ENCODE measurements around the gene DDX50. TPM values are rescaled to one million over a fixed set of nuclear protein-coding genes. Genes with fewer than 3 reads are reported as not detected.

DDX50 gene
- polyA plus RNA-seq, 2 of the 4 experiments (the other 2 are of a cell fraction): 35.1 to 64.6 TPM

DNA sequence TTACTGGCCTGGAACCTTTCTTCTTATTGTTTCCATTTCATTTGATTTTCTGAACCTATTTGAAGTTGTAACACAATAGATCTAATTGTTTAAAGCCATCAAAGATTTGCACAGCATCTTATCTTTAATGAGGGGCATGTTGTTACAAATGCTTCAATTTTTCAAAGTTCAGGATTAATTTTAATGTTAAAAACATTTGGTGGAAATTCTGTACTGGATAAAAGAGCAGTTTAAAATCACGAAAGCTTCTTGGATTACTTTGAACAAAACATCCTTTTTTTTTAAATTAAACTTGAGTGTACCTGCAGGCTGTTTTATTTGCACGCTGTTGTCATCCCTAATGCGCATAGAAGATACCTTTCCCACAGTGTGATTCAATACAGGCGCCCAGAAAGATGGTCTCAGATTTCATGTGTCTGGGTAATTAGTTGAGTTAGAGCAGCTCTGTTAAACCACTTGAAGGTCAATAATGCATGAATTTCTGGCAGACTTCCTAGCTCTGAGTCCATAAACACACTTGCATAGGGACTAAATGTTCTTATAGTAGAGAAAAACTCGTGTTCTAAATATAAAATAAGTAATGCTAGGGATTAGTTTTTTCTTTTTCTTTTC is 29.3 kb upstream of the DDX50 start:
- Histone ChIP-seq H3K4me1 (peaks cover 19% of the 10 kb centered on the region; the same call in 2 of the 3 replicates), H3K27ac (no peak overlapping the region), H3K4me2 (no peak overlapping the region), H3K9me3 (peaks cover 7% of the 10 kb centered on the region; the same call in 2 of the 3 replicates), H3K4me3 (no peak overlapping the region)
- ChIA-PET CTCF (interaction anchor here (0.6 to 1.8 kb wide), 4 partner anchors 22 to 49 kb away, joined by 3 to 6 read pairs (median 4); no protein-coding TSS in a partner anchor), POLR2A (interaction anchor here (1.1 to 1.2 kb wide), 2 partner anchors 29 to 45 kb away, joined by 3 read pairs; partner anchors contain the start of gene STOX1)
- DNase-seq (ENCODE audit: low read depth in 1 of 2, low spot score in 1 of 2) (no peak), ATAC-seq (no peak), FAIRE-seq (no peak)
- no peak for TF ChIP-seq RARB (CRISPR knock-in tag; IDR thresholded peaks at IDR 0.05)
- TF ChIP-seq CHD2 (IDR thresholded peaks at IDR 0.05; ENCODE audit: low read length, partially characterized antibody): no peak
- no peak for TF ChIP-seq MAZ (IDR thresholded peaks at IDR 0.05; ENCODE audit: borderline replicate concordance, low read depth, low read length)
- WGBS (ENCODE audit: missing lambda C conversion rate): 73% methylated on average over 5 of the region's 5 CpGs

DNA sequence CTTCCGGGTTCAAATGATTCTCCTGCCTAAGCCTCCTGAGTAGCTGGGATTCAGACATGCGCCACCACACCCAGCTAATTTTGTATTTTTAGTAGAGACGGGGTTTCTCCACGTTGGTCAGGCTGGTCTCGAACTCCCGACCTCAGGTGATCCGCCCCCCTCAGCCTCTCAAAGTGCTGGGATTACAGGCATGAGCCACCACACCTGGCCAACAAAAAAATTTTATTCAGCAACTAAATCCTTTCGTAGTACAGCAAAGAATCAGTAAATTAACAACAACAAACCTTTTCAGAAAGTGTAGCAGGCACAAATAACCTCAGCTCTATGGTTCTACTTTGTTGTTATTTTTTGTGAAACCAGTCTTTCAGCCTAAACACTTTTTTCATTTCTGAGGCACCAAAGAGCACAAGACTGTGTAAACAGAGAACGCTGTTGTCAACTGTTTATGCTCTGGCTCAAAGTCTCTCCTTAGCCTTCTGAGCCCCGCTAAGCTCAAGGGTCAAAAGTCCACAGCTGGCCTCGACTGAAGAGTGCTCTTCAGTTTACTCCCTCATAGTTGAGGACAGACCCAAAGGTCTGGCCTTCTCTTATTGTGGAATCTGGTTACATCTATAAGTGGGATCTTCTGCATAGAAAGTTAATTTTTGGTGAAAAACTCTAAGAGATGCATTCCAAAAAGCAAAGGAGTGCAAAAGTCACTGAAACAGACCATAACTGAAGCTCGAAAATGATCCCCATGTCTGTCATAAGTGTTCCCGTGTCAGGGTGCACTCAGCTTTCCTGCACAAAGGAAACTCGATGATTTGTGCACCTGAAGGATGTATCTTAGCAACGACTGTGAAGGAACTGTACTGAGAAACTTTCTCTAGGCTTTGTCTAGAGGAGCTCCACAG is 24.6 kb upstream of the DDX50 start:
- H3K4me2 ChIP-seq: peak overlapping the region; percentile 14
- TF ChIP-seq MAFK (IDR thresholded peaks at IDR 0.05; ENCODE audit: partially characterized antibody): no peak
- TF ChIP-seq SREBF2 (IDR thresholded peaks at IDR 0.05): no peak
- no peak for TF ChIP-seq ESRRA (IDR thresholded peaks at IDR 0.05; ENCODE audit: borderline replicate concordance, low read length)
- TF ChIP-seq JUNB (IDR thresholded peaks at IDR 0.05): no peak
- no peak for TF ChIP-seq HOXB13 (CRISPR knock-in tag; IDR thresholded peaks at IDR 0.05; ENCODE audit: low read depth)
- TF ChIP-seq, protein P1, sequence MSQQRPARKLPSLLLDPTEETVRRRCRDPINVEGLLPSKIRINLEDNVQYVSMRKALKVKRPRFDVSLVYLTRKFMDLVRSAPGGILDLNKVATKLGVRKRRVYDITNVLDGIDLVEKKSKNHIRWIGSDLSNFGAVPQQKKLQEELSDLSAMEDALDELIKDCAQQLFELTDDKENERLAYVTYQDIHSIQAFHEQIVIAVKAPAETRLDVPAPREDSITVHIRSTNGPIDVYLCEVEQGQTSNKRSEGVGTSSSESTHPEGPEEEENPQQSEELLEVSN (IDR thresholded peaks at IDR 0.05; ENCODE audit: borderline replicate concordance, low read depth): no peak
- TF ChIP-seq, protein P2, sequence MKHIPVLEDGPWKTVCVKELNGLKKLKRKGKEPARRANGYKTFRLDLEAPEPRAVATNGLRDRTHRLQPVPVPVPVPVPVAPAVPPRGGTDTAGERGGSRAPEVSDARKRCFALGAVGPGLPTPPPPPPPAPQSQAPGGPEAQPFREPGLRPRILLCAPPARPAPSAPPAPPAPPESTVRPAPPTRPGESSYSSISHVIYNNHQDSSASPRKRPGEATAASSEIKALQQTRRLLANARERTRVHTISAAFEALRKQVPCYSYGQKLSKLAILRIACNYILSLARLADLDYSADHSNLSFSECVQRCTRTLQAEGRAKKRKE (CRISPR knock-in tag; IDR thresholded peaks at IDR 0.05; ENCODE audit: low read depth): no peak
- TF ChIP-seq, protein P3, sequence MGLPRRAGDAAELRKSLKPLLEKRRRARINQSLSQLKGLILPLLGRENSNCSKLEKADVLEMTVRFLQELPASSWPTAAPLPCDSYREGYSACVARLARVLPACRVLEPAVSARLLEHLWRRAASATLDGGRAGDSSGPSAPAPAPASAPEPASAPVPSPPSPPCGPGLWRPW (IDR thresholded peaks at IDR 0.05): no peak
- no peak for TF ChIP-seq NPAS2 (CRISPR knock-in tag; IDR thresholded peaks at IDR 0.05; ENCODE audit: borderline replicate concordance)
- no peak for TF ChIP-seq CBX2 (IDR thresholded peaks at IDR 0.05; ENCODE audit: borderline replicate concordance, low read depth)
- TF ChIP-seq, protein P4, sequence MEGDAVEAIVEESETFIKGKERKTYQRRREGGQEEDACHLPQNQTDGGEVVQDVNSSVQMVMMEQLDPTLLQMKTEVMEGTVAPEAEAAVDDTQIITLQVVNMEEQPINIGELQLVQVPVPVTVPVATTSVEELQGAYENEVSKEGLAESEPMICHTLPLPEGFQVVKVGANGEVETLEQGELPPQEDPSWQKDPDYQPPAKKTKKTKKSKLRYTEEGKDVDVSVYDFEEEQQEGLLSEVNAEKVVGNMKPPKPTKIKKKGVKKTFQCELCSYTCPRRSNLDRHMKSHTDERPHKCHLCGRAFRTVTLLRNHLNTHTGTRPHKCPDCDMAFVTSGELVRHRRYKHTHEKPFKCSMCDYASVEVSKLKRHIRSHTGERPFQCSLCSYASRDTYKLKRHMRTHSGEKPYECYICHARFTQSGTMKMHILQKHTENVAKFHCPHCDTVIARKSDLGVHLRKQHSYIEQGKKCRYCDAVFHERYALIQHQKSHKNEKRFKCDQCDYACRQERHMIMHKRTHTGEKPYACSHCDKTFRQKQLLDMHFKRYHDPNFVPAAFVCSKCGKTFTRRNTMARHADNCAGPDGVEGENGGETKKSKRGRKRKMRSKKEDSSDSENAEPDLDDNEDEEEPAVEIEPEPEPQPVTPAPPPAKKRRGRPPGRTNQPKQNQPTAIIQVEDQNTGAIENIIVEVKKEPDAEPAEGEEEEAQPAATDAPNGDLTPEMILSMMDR (IDR thresholded peaks at IDR 0.05): no peak
- no peak for TF ChIP-seq ZFP36 (IDR thresholded peaks at IDR 0.05; ENCODE audit: borderline replicate concordance, partially characterized antibody)
- POLR2A ChIA-PET: no interaction called here
- FAIRE-seq (no peak), ATAC-seq (peak in 1 of 2 experiments; percentile 30; a peak in 1 of 6 replicates), DNase-seq (ENCODE audit: low read depth in 1 of 2, low spot score in 1 of 2) (no peak)
- H3K9me3 ChIP-seq: no peaks in the 10 kb centered on the region
- 61% methylated on average over 15 of the region's 15 CpGs for WGBS (ENCODE audit: missing lambda C conversion rate)
- H3K4me1 ChIP-seq: peaks cover 12% of the 10 kb centered on the region; the same call in 2 of the 3 replicates
- CTCF ChIA-PET: interaction anchor here (0.9 to 2.7 kb wide), 4 partner anchors 12 to 70 kb away, joined by 4 to 10 read pairs (median 6); no protein-coding TSS in a partner anchor
- H3K27ac ChIP-seq: no peak overlapping the region
- no peak overlapping the region for H3K4me3 ChIP-seq

Data from A549 (cell line).